GM19395 (cell line): ENCODE measurements around the gene ZNF618.

Experiments used
- ATAC-seq: cut with Tn5 transposase; IDR thresholded peaks from one replicate; pipeline ENCODE4 v1.9.1; 2021; ENCODE audit warnings: mild to moderate bottlenecking, moderate library complexity; ENCODE audit not compliant: unreplicated experiment

ZNF618 gene, protein sequence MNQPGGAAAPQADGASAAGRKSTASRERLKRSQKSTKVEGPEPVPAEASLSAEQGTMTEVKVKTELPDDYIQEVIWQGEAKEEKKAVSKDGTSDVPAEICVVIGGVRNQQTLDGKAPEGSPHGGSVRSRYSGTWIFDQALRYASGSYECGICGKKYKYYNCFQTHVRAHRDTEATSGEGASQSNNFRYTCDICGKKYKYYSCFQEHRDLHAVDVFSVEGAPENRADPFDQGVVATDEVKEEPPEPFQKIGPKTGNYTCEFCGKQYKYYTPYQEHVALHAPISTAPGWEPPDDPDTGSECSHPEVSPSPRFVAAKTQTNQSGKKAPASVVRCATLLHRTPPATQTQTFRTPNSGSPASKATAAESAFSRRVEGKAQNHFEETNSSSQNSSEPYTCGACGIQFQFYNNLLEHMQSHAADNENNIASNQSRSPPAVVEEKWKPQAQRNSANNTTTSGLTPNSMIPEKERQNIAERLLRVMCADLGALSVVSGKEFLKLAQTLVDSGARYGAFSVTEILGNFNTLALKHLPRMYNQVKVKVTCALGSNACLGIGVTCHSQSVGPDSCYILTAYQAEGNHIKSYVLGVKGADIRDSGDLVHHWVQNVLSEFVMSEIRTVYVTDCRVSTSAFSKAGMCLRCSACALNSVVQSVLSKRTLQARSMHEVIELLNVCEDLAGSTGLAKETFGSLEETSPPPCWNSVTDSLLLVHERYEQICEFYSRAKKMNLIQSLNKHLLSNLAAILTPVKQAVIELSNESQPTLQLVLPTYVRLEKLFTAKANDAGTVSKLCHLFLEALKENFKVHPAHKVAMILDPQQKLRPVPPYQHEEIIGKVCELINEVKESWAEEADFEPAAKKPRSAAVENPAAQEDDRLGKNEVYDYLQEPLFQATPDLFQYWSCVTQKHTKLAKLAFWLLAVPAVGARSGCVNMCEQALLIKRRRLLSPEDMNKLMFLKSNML

DNA sequence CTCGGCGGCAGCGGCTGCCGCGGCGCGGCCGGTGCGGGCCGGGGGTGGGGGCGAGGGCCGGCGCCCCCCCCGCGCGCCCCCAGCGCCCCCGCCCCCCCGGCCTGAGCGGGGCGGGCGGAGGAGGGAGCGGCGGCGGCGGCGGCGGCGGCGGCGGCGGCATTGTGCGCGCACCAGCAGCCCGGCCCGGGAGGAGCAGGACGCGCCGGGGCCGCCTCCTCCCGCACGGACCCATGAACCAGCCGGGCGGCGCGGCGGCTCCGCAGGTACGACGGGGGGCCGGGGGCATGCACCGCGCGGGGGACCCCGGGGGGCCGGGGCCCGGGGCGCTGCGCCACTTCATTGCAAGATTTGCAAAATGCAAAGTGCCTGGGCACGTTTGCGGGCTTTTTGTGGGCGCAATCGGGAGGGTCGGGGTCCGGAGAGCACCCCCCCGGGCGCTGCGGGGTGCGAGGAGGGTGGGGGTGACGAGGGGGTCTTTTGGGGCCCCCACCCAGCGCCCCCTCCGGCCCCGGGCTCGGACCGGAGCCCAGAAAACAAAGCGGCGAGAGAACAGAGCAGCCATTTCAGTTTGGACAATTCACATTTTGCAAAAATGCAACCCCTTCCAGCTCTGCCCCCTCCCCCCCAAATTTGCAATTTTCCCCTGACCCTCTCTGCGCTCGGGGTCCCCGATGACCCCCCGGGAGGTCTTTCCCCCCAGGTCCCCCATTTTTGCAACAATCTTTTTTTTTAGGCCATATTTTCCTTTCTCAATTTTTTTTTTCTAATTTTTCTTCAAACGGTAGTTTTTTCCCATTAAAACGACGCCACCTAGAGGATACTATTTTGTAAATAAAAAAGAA is at the start of gene ZNF618:
Gene ZNF618, plus strand, starts transcription at position 159 of the 842 bp plus-strand sequence. Its CDS starts 72 bp downstream, at position 231.
- ATAC-seq: no peak

DNA sequence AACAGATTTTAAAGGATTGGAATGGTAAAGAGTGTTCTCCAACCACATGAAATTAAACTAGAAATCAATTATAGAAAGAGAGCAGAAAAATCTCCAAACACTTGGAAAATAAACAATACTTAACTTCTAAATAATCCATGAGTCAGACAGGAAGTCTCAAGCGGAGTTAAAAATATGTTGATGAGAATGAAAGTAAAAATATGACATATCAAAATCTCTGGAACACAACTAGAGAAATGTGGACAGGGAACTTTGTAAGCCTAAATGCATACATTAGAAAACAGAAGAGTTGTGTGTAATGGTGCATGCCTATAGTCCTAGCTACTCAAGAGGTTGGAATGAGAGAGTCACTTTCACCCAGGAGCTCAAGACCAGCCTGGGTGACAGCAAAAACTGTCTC is 47.9 kb upstream of the ZNF618 start:
- no peak for ATAC-seq

DNA sequence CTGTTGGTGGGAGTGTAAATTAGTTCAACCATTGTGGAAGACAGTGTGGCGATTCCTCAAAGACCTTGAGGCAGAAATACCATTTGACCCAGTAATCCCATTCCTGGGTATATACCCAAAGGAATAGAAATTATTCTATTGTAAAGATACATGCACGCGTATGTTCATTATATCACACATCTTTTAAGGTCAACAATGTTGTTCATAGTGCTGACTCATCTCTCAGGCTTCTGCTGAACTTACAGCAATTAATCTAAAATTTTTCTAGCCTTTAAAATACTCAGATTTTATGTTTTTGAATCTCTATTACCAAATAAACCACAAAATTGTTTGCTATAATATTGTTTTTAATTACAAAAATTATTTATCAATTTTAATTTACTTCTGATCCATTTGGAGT is 38.8 kb upstream of the ZNF618 start:
- ATAC-seq: no peak

DNA sequence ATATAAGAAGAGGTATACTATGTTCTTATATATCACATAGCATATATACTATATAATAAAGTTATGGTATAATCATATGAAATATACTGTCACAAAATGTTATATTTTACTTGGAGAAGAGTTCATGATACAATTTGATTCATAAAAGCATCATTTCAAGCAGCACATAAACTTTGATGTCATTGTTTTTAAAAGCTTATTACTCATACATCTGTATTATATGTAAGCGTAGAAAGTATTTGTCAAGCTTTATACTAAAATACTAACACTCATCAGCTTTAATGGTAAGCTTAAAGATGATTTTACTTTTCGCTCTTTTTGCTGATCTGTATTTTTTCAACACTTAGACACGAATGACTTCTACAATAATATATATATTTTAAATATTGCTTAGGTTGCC is 34.0 kb upstream of the ZNF618 start:
- ATAC-seq: no peak

DNA sequence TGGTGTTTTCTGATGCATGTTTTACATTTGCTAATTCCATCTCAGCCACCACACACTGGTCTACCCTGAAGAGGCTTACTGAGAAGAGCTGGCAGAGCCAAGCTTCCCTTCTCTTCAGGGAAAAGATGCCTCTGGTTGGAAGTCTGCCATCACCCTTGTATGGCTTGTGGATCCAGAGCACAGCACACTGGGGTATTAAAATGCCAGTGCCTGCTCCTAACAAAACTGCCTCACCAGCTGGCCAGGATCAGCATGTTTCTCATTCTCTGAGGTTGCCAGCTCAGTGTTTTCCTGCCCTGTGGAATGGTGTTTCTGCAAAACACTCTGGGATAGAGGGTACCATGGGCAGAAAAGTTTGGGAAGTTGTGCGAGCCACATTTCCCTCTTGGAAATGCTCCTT is 31.6 kb upstream of the ZNF618 start:
- no peak for ATAC-seq

DNA sequence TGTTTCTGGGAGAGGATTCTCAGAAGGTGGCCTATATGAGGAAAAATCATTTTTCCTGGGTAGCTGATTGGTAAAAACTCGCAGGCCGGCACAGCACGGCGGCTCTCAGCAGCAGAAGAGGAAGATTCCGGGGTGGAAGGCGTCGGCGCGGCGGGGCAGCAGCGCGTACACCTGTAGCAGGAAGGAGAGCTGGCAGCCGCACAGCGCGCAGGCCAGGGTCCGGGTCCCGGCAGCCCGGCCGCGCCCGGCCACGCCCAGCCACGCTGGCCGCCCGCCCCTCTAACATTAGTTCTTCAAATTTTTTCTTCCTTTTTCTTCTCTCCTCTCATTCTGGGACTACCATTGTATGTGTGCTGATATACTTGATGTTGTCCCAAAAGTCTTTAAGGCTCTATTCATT is 24.8 kb upstream of the ZNF618 start:
- ATAC-seq: no peak

DNA sequence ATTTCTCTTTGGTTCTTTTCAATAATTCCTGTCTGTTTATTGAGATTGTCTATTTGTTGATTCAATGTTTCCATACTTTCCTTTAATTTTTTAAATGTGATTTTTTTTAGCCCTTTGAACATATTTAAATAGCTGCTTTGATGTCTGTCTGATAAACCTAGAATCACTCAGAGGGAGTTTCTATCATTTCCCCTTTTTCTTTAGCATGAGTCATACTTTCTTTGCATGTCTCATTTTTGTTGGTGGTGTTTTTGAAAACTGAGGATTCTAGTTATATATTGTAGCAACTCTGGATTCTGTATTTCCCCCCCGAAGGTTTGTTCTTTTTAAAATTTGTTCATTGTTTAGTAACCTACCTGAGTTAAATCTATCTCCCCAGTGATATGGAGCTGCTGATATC is 24.2 kb upstream of the ZNF618 start:
- no peak for ATAC-seq

DNA sequence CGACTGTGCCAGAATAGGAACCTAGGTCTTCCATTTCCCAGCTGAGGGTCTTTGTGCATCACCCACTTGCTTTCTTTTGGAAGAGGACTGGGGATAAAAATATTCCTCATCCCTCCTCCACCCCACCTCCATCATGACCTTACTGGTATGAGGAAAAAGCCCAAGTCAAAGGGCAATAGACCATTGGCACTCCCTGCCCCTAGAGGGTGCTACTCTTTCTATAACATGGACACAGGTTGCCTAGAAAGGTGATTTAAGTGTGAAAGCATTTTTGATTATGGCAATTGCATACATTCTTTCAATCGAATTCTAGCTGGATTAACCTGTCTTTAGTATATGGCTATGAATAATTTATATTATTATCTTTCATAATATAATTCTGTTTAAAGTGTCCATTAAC is 22.8 kb upstream of the ZNF618 start:
- ATAC-seq: no peak

DNA sequence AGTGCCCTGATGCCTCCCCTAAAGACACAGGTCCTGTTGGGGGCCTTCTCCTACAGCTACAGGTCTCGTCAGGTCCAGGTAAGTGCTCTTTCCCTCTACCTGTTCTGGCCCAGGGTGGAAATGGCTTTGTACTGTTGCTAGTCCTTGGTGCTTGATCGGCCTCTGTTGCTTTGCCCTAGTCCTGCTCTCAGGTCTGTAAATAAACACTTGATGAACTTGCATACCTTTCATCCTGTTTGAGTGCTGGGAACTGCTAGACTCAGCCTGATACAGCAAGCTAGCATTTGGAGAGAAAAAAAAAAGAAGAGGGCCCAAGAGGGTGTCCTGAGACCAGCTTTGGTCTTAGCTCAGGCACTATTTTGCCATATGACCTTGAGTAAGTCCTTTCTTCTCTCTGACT is 21.8 kb upstream of the ZNF618 start:
- no peak for ATAC-seq

DNA sequence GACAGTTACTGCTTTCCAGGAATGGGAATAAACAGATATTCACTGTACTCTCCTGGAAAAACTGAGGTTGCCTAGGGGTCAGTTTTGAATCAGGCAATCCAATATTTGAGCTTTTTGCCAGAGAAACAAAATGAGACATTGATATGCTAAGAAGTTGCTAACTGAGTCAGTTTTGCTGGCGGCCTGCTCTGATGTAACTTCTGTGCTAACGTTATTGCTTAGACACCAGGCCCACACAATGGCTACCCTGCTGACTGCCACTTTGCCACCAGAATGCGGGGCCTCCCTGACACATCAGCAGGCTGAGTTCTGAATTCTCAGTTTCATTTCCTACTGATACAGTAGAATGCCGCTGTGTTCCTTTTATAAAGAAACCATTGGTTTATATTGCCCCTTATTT is 18.2 kb upstream of the ZNF618 start:
- no peak for ATAC-seq

DNA sequence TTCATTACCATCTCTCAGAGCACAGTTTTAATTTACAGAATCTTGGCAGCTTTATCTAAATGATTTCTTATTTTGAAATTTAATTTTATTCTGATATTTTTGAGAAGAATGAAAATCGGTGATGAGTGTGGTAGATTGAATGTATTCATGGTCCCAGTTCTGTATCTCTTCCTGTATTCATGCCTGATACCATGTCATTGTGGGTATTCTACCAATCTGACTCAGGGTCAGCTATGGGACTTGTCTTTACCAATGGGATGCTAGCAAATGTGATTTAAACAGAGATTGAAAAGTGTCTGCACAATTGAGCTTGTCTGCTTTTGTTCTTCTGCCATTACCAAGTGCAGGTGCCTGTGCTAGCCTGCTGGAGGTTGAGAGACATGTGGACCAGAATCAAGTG is 17.8 kb upstream of the ZNF618 start:
- ATAC-seq: no peak

DNA sequence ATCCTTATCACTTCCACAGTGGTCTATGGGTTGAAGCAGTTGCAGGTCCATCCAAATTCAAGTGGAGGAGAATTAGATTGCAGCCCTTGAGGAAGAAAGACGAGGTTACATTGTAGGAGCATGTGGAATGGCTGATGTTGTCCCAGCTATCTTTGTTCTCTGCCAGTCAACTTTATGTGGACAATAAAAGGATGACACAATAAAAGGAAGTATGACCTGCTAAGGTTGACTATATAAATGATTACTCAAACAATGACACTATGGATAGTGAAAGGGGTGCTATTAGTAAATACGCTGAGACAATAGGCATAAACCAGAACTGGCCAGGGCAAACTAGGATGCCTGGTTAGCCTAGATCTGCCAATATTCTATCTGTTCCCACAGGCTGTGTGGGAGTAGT is 12.8 kb upstream of the ZNF618 start:
- no peak for ATAC-seq

DNA sequence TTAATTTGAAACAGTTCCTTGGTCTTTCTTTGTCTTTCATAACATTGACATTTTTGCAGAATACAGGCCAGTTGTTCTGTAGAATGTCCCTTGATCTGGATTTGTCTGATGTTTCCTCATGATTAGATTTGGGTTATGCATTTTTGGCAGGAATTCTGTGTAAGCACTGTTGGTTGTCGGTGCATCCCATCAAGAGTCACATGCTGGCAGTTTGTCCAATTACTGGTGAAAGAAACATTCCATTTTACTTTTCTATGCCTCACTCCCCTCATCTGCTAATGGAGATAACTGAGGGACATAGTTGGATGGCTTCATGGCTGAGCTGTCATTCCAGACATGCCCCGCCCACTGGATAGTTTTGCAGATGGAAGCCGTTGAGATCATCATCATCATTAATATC is 7.6 kb upstream of the ZNF618 start:
- ATAC-seq: no peak

DNA sequence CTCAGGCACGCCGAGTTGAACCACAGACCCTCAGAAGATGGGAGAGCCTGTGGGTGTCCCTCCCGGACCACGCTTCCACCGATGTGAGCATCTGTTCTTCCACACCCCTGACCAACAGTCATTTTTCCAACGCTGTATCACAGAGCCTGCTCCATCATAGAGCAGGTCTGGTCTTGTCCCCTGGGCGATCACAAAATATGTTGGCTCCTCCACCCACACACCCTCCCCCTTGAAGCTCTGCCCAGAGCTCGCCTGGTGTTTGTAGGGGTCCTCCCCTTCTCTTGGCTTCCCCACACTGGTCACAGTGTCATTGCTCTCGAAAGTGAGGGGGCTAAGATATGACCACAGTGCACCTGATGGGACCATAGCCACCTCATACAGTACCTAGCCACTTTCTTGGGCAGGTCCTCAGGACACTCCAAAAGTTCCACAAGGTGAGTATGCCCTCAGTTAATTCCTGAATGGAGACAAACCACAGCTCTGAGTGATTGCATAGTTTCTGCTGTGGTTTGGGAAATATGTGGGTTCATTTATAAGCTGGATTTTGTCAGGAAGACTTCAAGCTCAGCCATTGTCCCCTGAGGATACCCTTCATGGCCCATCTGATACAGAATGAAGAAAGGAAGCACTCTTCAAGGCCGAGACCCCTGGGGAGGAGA is 3.5 kb upstream of the ZNF618 start:
- ATAC-seq: no peak

DNA sequence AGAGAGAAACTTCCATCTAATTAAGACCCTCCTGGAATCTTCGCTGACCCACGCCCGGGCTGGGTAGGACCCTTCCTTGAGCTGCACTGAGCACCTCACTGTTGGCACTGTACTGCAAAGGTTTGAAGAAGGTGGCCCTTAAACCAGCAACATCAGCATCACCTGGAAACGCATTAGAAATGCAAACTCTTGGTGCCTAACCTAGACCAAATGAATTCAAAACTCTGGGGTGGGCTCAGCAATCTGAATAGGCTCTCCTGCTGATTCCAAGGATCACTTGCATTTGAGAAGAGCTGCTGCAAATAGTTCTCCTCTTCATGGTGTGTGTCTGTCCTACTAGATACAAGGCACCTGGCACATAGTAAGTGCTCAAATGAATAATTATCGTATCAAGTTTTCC is 2.7 kb upstream of the ZNF618 start:
- ATAC-seq: no peak

DNA sequence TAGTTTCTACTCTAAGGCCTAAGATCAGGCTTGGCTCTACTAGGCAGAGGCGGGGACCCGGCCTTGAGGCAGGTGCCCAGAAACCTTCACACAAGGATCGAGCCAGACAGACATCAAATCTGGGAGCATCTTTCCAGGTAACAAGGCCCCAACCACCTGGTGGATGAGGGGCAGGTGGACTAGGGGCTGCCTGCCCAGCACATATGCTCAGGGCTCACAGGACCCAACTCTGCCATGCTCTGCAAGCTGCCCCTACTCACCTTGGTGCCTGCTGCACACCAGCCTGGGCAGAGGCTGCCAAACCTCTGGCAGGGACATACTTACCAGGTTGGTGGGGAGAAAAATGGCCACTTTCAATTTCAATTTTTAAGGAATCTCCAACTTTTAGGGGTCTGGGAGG is 2.2 kb upstream of the ZNF618 start:
- no peak for ATAC-seq

DNA sequence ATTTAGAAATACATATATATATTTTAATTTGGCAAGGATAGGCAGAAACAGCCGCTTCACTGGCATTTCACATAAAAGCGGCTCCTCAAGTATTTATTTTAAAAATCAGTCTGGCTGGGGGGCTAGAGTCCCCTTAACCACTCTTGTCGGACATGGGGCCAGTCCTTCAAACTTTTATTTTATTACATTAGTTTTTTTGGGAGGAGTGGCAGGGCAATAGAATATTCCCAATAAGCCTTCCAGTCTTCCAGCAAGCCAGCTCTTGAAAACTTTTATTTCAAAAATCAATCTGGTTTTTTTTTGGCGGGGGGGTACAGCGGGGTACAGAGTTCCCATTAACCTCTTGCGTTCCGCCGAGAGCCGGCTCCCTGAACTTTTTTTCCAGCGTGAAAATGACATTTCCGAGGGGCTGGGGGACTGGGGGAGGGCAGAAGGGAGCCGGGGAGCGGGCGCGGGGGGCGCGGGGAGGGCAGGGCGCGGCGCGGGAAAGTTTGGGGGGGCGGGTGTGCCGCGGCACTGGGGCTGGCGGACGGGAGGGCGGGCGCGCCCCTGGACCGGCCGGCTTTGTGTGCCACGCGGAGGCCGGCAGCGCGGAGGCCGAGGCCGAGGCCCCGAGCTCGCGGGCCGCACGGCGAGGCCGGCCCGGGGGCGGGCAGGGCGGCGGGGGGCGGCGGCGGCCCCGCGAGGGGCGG is 504 bp upstream of the ZNF618 start:
- ATAC-seq: no peak

DNA sequence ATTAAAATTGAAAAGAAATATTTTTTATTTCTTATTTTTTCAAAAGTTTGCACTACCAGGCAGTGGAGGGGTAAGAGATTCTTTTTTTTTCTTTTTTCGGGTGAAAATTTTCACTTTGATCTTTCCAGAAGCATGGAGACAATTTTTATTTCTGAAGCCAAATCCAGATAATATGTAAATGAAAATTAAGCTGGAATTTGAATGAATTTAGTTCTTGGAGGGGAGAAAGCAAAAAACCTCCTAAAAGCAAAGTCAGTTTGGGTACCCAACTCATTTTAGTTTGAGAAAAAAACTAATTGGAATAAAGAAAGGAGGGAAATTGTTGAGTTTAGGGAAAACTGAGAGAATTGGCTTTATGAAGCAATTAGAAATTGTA is 872 bp downstream of the ZNF618 start:
- ATAC-seq: no peak

DNA sequence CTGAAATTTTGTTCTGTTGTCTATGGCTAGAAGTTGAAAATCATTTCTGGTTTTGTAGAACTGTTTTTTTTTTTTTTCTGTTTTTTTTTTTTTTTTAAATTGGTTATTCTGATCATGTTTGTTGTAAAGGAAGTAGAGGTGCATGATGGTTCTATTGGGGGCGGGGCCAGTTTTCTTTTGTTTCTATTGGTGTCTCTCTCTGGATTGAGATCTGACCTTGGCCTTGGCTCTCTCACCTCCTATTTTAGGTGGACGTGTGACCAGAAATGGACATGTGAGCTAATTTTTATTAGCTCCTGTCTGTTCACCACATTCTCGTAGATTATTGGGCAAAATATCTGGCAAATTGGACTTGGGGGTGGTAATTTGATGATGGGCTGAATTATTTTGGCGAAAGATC is 3.2 kb downstream of the ZNF618 start:
- ATAC-seq: no peak

DNA sequence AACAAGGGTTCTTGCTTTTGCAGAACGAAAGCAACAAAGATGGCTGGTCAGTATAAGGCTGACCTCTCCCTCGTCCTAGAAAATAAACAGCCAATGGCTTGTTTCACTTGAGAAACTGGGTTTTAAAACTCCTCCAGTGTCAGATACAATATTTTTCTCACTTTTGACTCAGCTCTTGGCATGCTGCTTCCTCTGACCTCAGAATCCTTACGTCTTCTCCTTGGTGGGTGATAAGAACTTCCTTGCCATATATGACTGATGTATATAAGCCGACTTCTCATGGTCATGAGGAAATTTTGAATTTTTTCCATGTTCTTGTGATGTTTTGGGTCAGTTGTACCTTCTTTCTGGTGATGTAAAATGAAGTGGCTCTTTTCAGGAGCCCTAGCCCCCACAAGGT is 3.8 kb downstream of the ZNF618 start:
- no peak for ATAC-seq
